ENCODE results near the gene ALPK1.
"Not testable (repeated sequence)": the region's sequence is repeated elsewhere in the genome, so short reads cannot be mapped to it uniquely, and the experiment has no call there.

Gene ALPK1

GRCh38 chr4:112284662-112285411, 12.3 kb upstream of the ALPK1 start:
- no peak for DNase-seq (ENCODE audit: low spot score)

GRCh38 chr4:112287258-112287989, 9.7 kb upstream of the ALPK1 start:
- peak; percentile 50 for DNase-seq (ENCODE audit: low spot score)

- peak; percentile 69 for DNase-seq (ENCODE audit: low spot score)
Measured at GRCh38 chr4:112288455-112288854, 8.7 kb upstream of the ALPK1 start.

- no peak for DNase-seq (ENCODE audit: low spot score)
Measured at GRCh38 chr4:112289407-112290253, 7.5 kb upstream of the ALPK1 start.

- no peak for DNase-seq (ENCODE audit: low spot score)
Measured at GRCh38 chr4:112290341-112290740, 6.8 kb upstream of the ALPK1 start.

GRCh38 chr4:112299721-112300120, 2.6 kb downstream of the ALPK1 start:
- no peak for DNase-seq (ENCODE audit: low spot score)

- peak; percentile 38 for DNase-seq (ENCODE audit: low spot score)
Measured at GRCh38 chr4:112302320-112303274, 5.4 kb downstream of the ALPK1 start.

- DNase-seq (ENCODE audit: low spot score): not testable (repeated sequence)
Measured at GRCh38 chr4:112305477-112305876, 8.3 kb downstream of the ALPK1 start.

- DNase-seq (ENCODE audit: low spot score): not testable (repeated sequence)
Measured at GRCh38 chr4:112309263-112309791, 12.2 kb downstream of the ALPK1 start.

- no peak for DNase-seq (ENCODE audit: low spot score)
Measured at GRCh38 chr4:112311516-112311915, 14.3 kb downstream of the ALPK1 start.

- no peak for DNase-seq (ENCODE audit: low spot score)
Measured at GRCh38 chr4:112312610-112313239, 15.6 kb downstream of the ALPK1 start.

- no peak for DNase-seq (ENCODE audit: low spot score)
Measured at GRCh38 chr4:112315446-112315845, 18.3 kb downstream of the ALPK1 start.

- no peak for DNase-seq (ENCODE audit: low spot score)
Measured at GRCh38 chr4:112316360-112316759, 19.2 kb downstream of the ALPK1 start.

- no peak for DNase-seq (ENCODE audit: low spot score)
Measured at GRCh38 chr4:112318239-112319142, 21.3 kb downstream of the ALPK1 start.

GRCh38 chr4:112321776-112322684, 24.9 kb downstream of the ALPK1 start:
- DNase-seq (ENCODE audit: low spot score): peak; percentile 88

GRCh38 chr4:112322866-112323265, 25.7 kb downstream of the ALPK1 start:
- no peak for DNase-seq (ENCODE audit: low spot score)

GRCh38 chr4:112325530-112325929, 28.4 kb downstream of the ALPK1 start:
- DNase-seq (ENCODE audit: low spot score): no peak

- DNase-seq (ENCODE audit: low spot score): peak; percentile 63
Measured at GRCh38 chr4:112327965-112328733, 31.0 kb downstream of the ALPK1 start.

Measured in CD4-positive, alpha-beta T cell treated with Interleukin-2 at 100 ng/mL for 4 hours (primary cell).